ENCODE results near the gene GCDH.

GRCh38 chr19:12886651-12886968, 4.3 kb upstream of the GCDH start:
- TF ChIP-seq POLR2A (IDR thresholded peaks at IDR 0.05) (no peak), CTCF (IDR thresholded peaks at IDR 0.05) (no peak)
